ENCODE results near the gene FOCAD.

Gene FOCAD

DNA sequence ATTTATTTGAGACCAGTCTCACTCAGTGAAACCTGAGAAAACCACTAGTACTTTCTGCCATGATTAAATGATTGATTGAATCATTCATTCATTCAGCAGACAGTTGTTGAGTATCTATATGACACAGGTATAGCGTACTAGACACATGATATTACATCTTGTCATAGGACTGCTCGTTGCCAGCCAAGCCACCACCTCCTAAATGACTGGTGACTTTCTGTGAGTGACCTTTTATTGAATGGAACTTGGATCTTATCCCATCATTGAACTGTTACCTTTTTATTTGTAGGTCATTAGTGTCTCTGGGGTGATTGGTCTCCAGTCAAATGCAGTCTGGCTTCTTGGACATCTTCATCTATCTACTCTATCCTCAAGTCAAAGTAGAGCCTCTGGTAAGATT, 266.6 kb downstream of the FOCAD start:
- H3K4me3 ChIP-seq (ENCODE audit: low read depth, low read length): no peak overlapping the region
- peaks cover 0 to 45% of the 10 kb centered on the region in 2 experiments; a peak in 2 of 3 replicates for H3K36me3 ChIP-seq (ENCODE audit: control insufficient read depth in 2 of 2, insufficient read depth in 1 of 2, low read length in 2 of 2)
- H3K9me3 ChIP-seq (ENCODE audit: control insufficient read depth, insufficient read depth, low read depth, low read length): no peaks in the 10 kb centered on the region
- no peak overlapping the region for H3K27ac ChIP-seq (ENCODE audit: extremely low read depth, low read depth, low read length)
- ChIA-PET CTCF (interaction anchor here (0.7 to 2.7 kb wide), 2 partner anchors 10 to 62 kb away, joined by 3 to 12 read pairs; no protein-coding TSS in a partner anchor), POLR2A (no interaction called here)
- no peaks in the 10 kb centered on the region for H3K4me1 ChIP-seq (ENCODE audit: control insufficient read depth, insufficient read depth, low read length)
- TF ChIP-seq, protein P1, sequence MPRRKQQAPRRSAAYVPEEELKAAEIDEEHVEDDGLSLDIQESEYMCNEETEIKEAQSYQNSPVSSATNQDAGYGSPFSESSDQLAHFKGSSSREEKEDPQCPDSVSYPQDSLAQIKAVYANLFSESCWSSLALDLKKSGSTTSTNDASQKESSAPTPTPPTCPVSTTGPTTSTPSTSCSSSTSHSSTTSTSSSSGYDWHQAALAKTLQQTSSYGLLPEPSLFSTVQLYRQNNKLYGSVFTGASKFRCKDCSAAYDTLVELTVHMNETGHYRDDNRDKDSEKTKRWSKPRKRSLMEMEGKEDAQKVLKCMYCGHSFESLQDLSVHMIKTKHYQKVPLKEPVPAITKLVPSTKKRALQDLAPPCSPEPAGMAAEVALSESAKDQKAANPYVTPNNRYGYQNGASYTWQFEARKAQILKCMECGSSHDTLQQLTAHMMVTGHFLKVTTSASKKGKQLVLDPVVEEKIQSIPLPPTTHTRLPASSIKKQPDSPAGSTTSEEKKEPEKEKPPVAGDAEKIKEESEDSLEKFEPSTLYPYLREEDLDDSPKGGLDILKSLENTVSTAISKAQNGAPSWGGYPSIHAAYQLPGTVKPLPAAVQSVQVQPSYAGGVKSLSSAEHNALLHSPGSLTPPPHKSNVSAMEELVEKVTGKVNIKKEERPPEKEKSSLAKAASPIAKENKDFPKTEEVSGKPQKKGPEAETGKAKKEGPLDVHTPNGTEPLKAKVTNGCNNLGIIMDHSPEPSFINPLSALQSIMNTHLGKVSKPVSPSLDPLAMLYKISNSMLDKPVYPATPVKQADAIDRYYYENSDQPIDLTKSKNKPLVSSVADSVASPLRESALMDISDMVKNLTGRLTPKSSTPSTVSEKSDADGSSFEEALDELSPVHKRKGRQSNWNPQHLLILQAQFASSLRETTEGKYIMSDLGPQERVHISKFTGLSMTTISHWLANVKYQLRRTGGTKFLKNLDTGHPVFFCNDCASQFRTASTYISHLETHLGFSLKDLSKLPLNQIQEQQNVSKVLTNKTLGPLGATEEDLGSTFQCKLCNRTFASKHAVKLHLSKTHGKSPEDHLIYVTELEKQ (tag by site-specific recombination; IDR thresholded peaks at IDR 0.05; ENCODE audit: borderline replicate concordance): no peak
- TF ChIP-seq ZNF658 (tag by site-specific recombination; IDR thresholded peaks at IDR 0.05) (no peak), OVOL3 (tag by site-specific recombination; IDR thresholded peaks at IDR 0.05) (no peak), ZNF138 (tag by site-specific recombination; IDR thresholded peaks at IDR 0.05; ENCODE audit: borderline replicate concordance) (no peak), ZNF221 (tag by site-specific recombination; IDR thresholded peaks at IDR 0.05; ENCODE audit: borderline replicate concordance) (no peak), ZNF132 (tag by site-specific recombination; IDR thresholded peaks at IDR 0.05; ENCODE audit: borderline replicate concordance) (no peak), ZNF121 (tag by site-specific recombination; IDR thresholded peaks at IDR 0.05) (no peak), ZNF514 (tag by site-specific recombination; IDR thresholded peaks at IDR 0.05) (no peak), SP2 (tag by site-specific recombination; IDR thresholded peaks at IDR 0.05) (no peak), ZNF23 (tag by site-specific recombination; IDR thresholded peaks at IDR 0.05; ENCODE audit: borderline replicate concordance) (no peak)
- TF ChIP-seq, protein P2, sequence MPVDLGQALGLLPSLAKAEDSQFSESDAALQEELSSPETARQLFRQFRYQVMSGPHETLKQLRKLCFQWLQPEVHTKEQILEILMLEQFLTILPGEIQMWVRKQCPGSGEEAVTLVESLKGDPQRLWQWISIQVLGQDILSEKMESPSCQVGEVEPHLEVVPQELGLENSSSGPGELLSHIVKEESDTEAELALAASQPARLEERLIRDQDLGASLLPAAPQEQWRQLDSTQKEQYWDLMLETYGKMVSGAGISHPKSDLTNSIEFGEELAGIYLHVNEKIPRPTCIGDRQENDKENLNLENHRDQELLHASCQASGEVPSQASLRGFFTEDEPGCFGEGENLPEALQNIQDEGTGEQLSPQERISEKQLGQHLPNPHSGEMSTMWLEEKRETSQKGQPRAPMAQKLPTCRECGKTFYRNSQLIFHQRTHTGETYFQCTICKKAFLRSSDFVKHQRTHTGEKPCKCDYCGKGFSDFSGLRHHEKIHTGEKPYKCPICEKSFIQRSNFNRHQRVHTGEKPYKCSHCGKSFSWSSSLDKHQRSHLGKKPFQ (tag by site-specific recombination; IDR thresholded peaks at IDR 0.05): no peak
- TF ChIP-seq, protein P3, sequence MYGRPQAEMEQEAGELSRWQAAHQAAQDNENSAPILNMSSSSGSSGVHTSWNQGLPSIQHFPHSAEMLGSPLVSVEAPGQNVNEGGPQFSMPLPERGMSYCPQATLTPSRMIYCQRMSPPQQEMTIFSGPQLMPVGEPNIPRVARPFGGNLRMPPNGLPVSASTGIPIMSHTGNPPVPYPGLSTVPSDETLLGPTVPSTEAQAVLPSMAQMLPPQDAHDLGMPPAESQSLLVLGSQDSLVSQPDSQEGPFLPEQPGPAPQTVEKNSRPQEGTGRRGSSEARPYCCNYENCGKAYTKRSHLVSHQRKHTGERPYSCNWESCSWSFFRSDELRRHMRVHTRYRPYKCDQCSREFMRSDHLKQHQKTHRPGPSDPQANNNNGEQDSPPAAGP (tag by site-specific recombination; IDR thresholded peaks at IDR 0.05): no peak
- TF ChIP-seq, protein P4, sequence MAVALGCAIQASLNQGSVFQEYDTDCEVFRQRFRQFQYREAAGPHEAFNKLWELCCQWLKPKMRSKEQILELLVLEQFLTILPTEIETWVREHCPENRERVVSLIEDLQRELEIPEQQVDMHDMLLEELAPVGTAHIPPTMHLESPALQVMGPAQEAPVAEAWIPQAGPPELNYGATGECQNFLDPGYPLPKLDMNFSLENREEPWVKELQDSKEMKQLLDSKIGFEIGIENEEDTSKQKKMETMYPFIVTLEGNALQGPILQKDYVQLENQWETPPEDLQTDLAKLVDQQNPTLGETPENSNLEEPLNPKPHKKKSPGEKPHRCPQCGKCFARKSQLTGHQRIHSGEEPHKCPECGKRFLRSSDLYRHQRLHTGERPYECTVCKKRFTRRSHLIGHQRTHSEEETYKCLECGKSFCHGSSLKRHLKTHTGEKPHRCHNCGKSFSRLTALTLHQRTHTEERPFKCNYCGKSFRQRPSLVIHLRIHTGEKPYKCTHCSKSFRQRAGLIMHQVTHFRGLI (tag by site-specific recombination; IDR thresholded peaks at IDR 0.05): no peak
- TF ChIP-seq, protein P5, sequence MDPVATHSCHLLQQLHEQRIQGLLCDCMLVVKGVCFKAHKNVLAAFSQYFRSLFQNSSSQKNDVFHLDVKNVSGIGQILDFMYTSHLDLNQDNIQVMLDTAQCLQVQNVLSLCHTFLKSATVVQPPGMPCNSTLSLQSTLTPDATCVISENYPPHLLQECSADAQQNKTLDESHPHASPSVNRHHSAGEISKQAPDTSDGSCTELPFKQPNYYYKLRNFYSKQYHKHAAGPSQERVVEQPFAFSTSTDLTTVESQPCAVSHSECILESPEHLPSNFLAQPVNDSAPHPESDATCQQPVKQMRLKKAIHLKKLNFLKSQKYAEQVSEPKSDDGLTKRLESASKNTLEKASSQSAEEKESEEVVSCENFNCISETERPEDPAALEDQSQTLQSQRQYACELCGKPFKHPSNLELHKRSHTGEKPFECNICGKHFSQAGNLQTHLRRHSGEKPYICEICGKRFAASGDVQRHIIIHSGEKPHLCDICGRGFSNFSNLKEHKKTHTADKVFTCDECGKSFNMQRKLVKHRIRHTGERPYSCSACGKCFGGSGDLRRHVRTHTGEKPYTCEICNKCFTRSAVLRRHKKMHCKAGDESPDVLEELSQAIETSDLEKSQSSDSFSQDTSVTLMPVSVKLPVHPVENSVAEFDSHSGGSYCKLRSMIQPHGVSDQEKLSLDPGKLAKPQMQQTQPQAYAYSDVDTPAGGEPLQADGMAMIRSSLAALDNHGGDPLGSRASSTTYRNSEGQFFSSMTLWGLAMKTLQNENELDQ (tag by site-specific recombination; IDR thresholded peaks at IDR 0.05; ENCODE audit: low read depth): no peak
- TF ChIP-seq, protein P6, sequence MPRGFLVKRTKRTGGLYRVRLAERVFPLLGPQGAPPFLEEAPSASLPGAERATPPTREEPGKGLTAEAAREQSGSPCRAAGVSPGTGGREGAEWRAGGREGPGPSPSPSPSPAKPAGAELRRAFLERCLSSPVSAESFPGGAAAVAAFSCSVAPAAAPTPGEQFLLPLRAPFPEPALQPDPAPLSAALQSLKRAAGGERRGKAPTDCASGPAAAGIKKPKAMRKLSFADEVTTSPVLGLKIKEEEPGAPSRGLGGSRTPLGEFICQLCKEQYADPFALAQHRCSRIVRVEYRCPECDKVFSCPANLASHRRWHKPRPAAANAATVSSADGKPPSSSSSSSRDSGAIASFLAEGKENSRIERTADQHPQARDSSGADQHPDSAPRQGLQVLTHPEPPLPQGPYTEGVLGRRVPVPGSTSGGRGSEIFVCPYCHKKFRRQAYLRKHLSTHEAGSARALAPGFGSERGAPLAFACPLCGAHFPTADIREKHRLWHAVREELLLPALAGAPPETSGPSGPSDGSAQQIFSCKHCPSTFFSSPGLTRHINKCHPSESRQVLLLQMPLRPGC (tag by site-specific recombination; IDR thresholded peaks at IDR 0.05): no peak

All from HEK293 (cell line).